Thyroid gland (tissue), 4 donors: ENCODE measurements around the gene ADARB2.

Experiments
- CTCF ChIP-seq, 6 experiments: fragments of 200-600 bp in 3 of 6; fragments of 450-650 bp in 3 of 6; sonication (generic) in 3 of 6; IDR thresholded peaks; one replicate each; pipeline ENCODE4 v1.5.1; 2016 to 2019; ENCODE audit warnings: antibody characterized with exemption in 6 of 6, mild to moderate bottlenecking in 2 of 6, inconsistent platforms in 1 of 6, moderate library complexity in 1 of 6
- POLR2A ChIP-seq, 2 donors: fragments of 450-650 bp; IDR thresholded peaks; one replicate each; pipeline ENCODE4 v1.6.1; 2017; ENCODE audit warnings: antibody characterized with exemption in 2 of 2, mild to moderate bottlenecking in 2 of 2, moderate library complexity in 1 of 2

- no peak for TF ChIP-seq CTCF (IDR thresholded peaks at IDR 0.05)
- no peak for TF ChIP-seq POLR2A (IDR thresholded peaks at IDR 0.05)
Measured at GRCh38 chr10:1508096-1508495, 229.2 kb downstream of the ADARB2 start.
